Measurements from ENCODE around the gene OSCP1.

Gene OSCP1

GRCh38 chr1:36400825-36401601, 49.2 kb downstream of the OSCP1 start:
- TF ChIP-seq CTCF (IDR thresholded peaks at IDR 0.05; ENCODE audit: control insufficient read depth, insufficient read depth, low read depth, low read length, missing control alignments) = no peak
- peak; percentile 82 for DNase-seq (ENCODE audit: low read depth)
- peak overlapping the region; percentile 45 for H3K4me3 ChIP-seq (ENCODE audit: control insufficient read depth, low read depth, low read length)

- no peak for TF ChIP-seq CTCF (IDR thresholded peaks at IDR 0.05; ENCODE audit: control insufficient read depth, insufficient read depth, low read depth, low read length, missing control alignments)
- no peak for DNase-seq (ENCODE audit: low read depth)
- H3K4me3 ChIP-seq (ENCODE audit: control insufficient read depth, low read depth, low read length) = peak overlapping the region; percentile 45
These were observed 49.8 kb downstream of the OSCP1 start for GRCh38 chr1:36400514-36400824.

- no peak for TF ChIP-seq CTCF (IDR thresholded peaks at IDR 0.05; ENCODE audit: control insufficient read depth, insufficient read depth, low read depth, low read length, missing control alignments)
- DNase-seq (ENCODE audit: low read depth) = no peak
- H3K4me3 ChIP-seq (ENCODE audit: control insufficient read depth, low read depth, low read length) = no peak overlapping the region
These were observed 51.8 kb downstream of the OSCP1 start for GRCh38 chr1:36398370-36398977.

GRCh38 chr1:36397378-36398230, 52.6 kb downstream of the OSCP1 start, which contains the start of gene LSM10:
LSM10 (minus strand) TSS chr1:36397908; CDS start chr1:36394129, 3,779 bp downstream.
- no peak for TF ChIP-seq CTCF (IDR thresholded peaks at IDR 0.05; ENCODE audit: control insufficient read depth, insufficient read depth, low read depth, low read length, missing control alignments)
- peak within 1 kb of the TSS; percentile 77 for H3K4me3 ChIP-seq (ENCODE audit: control insufficient read depth, low read depth, low read length)
- DNase-seq (ENCODE audit: low read depth) = peak; percentile 84

GRCh38 chr1:36397083-36397377, 53.2 kb downstream of the OSCP1 start:
- no peak for TF ChIP-seq CTCF (IDR thresholded peaks at IDR 0.05; ENCODE audit: control insufficient read depth, insufficient read depth, low read depth, low read length, missing control alignments)
- no peak for DNase-seq (ENCODE audit: low read depth)
- peak overlapping the region; percentile 77 for H3K4me3 ChIP-seq (ENCODE audit: control insufficient read depth, low read depth, low read length)

GRCh38 chr1:36396359-36396758, 53.9 kb downstream of the OSCP1 start:
- no peak overlapping the region; the same call in 1 of the 2 replicates for H3K4me3 ChIP-seq (ENCODE audit: control insufficient read depth, low read depth, low read length)
- TF ChIP-seq CTCF (IDR thresholded peaks at IDR 0.05; ENCODE audit: control insufficient read depth, insufficient read depth, low read depth, low read length, missing control alignments) = no peak
- no peak for DNase-seq (ENCODE audit: low read depth)

Data from AG09309 (cell line).